GM23338 (cell line): Measurements from ENCODE around the gene UBASH3A. TPM values are rescaled to one million over a fixed set of nuclear protein-coding genes. Genes with fewer than 3 reads are reported as not detected.

Source experiments
- EZH2 ChIP-seq: fragments of 200-600 bp; sonication (generic); IDR thresholded peaks from one replicate; pipeline ENCODE4 v1.8.0; 2017; ENCODE audit warnings: antibody characterized with exemption, mild to moderate bottlenecking, low read depth; ENCODE audit not compliant: unreplicated experiment
- EZH2phosphoT487 ChIP-seq: fragments of 200-600 bp; sonication (generic); IDR thresholded peaks from one replicate; pipeline ENCODE4 v1.8.1; 2018; ENCODE audit warnings: antibody characterized with exemption; ENCODE audit not compliant: unreplicated experiment
- NANOG ChIP-seq: IDR thresholded peaks from 2 replicates; pipeline ENCODE4 v1.6.1; 2016; ENCODE audit warnings: antibody characterized with exemption, borderline replicate concordance
- POLR2AphosphoS5 ChIP-seq: IDR thresholded peaks from 2 replicates; pipeline ENCODE4 v1.6.1; 2016; ENCODE audit warnings: antibody characterized with exemption, low read depth
- ZNF114 ChIP-seq: fragments of 250-450 bp; sonication (Bioruptor Pico); IDR thresholded peaks from 2 replicates; pipeline ENCODE4 v1.5.0; 2020; ENCODE audit warnings: mild to moderate bottlenecking, moderate library complexity
- polyA plus RNA-seq: library from polyadenylated mRNA; unstranded; fragments of >200 nt; fragmentation: Nextera tagmentation; extraction: Ambion mirVana; gene quantifications from 2 replicates; pipeline ENCODE4 v1.2.1, GENCODE V29; 2016
- total RNA-seq: library from RNA; depleted of rRNA; stranded (reverse); fragments of >200 nt; shearing (Covaris generic); gene quantifications from 2 replicates; pipeline ENCODE4 v1.2.3, GENCODE V29; 2014
- TF ChIP-seq, protein P1 (sequence below): fragments of 250-450 bp; sonication (Bioruptor Pico); IDR thresholded peaks from 2 replicates; pipeline ENCODE4 v1.5.0; 2020; ENCODE audit warnings: mild to moderate bottlenecking, moderate library complexity
- TF ChIP-seq, protein P2 (sequence below): IDR thresholded peaks from 2 replicates; pipeline ENCODE4 v1.6.1; 2016; ENCODE audit warnings: antibody characterized with exemption
- TF ChIP-seq, protein P3 (sequence below): IDR thresholded peaks from one replicate; pipeline ENCODE4 v1.6.1; 2018; ENCODE audit warnings: antibody characterized with exemption; ENCODE audit not compliant: unreplicated experiment

The UBASH3A gene
- total and polyA plus RNA-seq, 2 experiments from 2014 or later: not detected

DNA sequence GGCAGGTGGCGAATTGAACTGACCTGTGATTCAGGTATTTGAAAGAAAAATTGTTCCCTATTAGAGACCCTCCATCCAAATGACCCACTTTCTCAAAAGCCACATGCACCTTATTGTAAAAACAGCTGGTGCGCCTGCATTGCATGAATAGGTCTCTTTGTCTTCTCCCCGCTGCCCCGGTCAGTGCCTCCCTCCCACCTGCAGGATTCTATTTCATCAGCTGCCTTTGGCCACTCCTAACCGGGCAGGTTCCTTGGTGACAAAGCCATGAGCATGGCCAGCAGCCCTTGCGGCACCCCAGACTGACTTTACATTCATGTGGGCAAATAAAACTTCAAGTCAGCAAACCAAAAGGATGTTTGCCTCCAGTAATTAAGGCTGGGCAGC, 14.3 kb upstream of the UBASH3A start (continued):
- TF ChIP-seq, protein P1, sequence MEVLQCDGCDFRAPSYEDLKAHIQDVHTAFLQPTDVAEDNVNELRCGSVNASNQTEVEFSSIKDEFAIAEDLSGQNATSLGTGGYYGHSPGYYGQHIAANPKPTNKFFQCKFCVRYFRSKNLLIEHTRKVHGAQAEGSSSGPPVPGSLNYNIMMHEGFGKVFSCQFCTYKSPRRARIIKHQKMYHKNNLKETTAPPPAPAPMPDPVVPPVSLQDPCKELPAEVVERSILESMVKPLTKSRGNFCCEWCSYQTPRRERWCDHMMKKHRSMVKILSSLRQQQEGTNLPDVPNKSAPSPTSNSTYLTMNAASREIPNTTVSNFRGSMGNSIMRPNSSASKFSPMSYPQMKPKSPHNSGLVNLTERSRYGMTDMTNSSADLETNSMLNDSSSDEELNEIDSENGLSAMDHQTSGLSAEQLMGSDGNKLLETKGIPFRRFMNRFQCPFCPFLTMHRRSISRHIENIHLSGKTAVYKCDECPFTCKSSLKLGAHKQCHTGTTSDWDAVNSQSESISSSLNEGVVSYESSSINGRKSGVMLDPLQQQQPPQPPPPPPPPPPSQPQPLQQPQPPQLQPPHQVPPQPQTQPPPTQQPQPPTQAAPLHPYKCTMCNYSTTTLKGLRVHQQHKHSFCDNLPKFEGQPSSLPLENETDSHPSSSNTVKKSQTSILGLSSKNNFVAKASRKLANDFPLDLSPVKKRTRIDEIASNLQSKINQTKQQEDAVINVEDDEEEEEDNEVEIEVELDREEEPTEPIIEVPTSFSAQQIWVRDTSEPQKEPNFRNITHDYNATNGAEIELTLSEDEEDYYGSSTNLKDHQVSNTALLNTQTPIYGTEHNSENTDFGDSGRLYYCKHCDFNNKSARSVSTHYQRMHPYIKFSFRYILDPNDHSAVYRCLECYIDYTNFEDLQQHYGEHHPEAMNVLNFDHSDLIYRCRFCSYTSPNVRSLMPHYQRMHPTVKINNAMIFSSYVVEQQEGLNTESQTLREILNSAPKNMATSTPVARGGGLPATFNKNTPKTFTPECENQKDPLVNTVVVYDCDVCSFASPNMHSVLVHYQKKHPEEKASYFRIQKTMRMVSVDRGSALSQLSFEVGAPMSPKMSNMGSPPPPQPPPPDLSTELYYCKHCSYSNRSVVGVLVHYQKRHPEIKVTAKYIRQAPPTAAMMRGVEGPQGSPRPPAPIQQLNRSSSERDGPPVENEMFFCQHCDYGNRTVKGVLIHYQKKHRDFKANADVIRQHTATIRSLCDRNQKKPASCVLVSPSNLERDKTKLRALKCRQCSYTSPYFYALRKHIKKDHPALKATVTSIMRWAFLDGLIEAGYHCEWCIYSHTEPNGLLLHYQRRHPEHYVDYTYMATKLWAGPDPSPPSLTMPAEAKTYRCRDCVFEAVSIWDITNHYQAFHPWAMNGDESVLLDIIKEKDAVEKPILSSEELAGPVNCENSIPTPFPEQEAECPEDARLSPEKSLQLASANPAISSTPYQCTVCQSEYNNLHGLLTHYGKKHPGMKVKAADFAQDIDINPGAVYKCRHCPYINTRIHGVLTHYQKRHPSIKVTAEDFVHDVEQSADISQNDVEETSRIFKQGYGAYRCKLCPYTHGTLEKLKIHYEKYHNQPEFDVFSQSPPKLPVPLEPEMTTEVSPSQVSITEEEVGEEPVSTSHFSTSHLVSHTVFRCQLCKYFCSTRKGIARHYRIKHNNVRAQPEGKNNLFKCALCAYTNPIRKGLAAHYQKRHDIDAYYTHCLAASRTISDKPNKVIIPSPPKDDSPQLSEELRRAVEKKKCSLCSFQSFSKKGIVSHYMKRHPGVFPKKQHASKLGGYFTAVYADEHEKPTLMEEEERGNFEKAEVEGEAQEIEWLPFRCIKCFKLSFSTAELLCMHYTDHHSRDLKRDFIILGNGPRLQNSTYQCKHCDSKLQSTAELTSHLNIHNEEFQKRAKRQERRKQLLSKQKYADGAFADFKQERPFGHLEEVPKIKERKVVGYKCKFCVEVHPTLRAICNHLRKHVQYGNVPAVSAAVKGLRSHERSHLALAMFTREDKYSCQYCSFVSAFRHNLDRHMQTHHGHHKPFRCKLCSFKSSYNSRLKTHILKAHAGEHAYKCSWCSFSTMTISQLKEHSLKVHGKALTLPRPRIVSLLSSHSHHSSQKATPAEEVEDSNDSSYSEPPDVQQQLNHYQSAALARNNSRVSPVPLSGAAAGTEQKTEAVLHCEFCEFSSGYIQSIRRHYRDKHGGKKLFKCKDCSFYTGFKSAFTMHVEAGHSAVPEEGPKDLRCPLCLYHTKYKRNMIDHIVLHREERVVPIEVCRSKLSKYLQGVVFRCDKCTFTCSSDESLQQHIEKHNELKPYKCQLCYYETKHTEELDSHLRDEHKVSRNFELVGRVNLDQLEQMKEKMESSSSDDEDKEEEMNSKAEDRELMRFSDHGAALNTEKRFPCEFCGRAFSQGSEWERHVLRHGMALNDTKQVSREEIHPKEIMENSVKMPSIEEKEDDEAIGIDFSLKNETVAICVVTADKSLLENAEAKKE (CRISPR knock-in tag): no peak
- TF ChIP-seq NANOG (no peak), ZNF114 (CRISPR knock-in tag) (no peak), POLR2AphosphoS5 (no peak), EZH2 (no peak), EZH2phosphoT487 (no peak)
- TF ChIP-seq, protein P2, sequence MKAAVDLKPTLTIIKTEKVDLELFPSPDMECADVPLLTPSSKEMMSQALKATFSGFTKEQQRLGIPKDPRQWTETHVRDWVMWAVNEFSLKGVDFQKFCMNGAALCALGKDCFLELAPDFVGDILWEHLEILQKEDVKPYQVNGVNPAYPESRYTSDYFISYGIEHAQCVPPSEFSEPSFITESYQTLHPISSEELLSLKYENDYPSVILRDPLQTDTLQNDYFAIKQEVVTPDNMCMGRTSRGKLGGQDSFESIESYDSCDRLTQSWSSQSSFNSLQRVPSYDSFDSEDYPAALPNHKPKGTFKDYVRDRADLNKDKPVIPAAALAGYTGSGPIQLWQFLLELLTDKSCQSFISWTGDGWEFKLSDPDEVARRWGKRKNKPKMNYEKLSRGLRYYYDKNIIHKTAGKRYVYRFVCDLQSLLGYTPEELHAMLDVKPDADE: no peak
- TF ChIP-seq, protein P3, sequence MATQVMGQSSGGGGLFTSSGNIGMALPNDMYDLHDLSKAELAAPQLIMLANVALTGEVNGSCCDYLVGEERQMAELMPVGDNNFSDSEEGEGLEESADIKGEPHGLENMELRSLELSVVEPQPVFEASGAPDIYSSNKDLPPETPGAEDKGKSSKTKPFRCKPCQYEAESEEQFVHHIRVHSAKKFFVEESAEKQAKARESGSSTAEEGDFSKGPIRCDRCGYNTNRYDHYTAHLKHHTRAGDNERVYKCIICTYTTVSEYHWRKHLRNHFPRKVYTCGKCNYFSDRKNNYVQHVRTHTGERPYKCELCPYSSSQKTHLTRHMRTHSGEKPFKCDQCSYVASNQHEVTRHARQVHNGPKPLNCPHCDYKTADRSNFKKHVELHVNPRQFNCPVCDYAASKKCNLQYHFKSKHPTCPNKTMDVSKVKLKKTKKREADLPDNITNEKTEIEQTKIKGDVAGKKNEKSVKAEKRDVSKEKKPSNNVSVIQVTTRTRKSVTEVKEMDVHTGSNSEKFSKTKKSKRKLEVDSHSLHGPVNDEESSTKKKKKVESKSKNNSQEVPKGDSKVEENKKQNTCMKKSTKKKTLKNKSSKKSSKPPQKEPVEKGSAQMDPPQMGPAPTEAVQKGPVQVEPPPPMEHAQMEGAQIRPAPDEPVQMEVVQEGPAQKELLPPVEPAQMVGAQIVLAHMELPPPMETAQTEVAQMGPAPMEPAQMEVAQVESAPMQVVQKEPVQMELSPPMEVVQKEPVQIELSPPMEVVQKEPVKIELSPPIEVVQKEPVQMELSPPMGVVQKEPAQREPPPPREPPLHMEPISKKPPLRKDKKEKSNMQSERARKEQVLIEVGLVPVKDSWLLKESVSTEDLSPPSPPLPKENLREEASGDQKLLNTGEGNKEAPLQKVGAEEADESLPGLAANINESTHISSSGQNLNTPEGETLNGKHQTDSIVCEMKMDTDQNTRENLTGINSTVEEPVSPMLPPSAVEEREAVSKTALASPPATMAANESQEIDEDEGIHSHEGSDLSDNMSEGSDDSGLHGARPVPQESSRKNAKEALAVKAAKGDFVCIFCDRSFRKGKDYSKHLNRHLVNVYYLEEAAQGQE: no peak
